Nephron progenitor cell (in vitro differentiated cells): ENCODE results near the gene CMTR1.

Experiments
- DNase-seq: peaks from one replicate; pipeline ENCODE4 v3.0.0; 2021
- H3K27ac Mint-ChIP-seq: 2 replicates; pipeline ENCODE4 v1.8.0; 2021; ENCODE audit warnings: mild to moderate bottlenecking, moderate library complexity, mixed read lengths
- H3K27me3 Mint-ChIP-seq: 2 replicates; pipeline ENCODE4 v1.8.0; 2021; ENCODE audit warnings: mild to moderate bottlenecking, low read depth, mixed read lengths; ENCODE audit not compliant: poor library complexity
- H3K36me3 Mint-ChIP-seq: 2 replicates; pipeline ENCODE4 v1.8.0; 2021; ENCODE audit warnings: low read depth, mixed read lengths
- H3K4me1 Mint-ChIP-seq: 2 replicates; pipeline ENCODE4 v1.8.0; 2021; ENCODE audit warnings: mixed read lengths
- H3K4me3 Mint-ChIP-seq: 2 replicates; pipeline ENCODE4 v1.8.0; 2021; ENCODE audit warnings: mild to moderate bottlenecking, moderate library complexity, mixed read lengths
- H3K9me3 Mint-ChIP-seq: 2 replicates; pipeline ENCODE4 v1.8.0; 2021; ENCODE audit warnings: mild to moderate bottlenecking, moderate library complexity, mixed read lengths
- CTCF ChIP-seq: fragments of 200-600 bp; sonication (generic); IDR thresholded peaks from 2 replicates; pipeline ENCODE4 v1.5.0; 2021; ENCODE audit warnings: antibody characterized with exemption

CMTR1 gene

GRCh38 chr6:37460805-37461204, 27.8 kb downstream of the CMTR1 start:
- Mint-ChIP-seq H3K36me3 (peaks cover 80% of the 10 kb centered on the region), H3K4me1 (no peaks in the 10 kb centered on the region), H3K27ac (no peak overlapping the region), H3K4me3 (no peak overlapping the region), H3K9me3 (peaks cover 11% of the 10 kb centered on the region), H3K27me3 (peaks cover 5% of the 10 kb centered on the region)
- DNase-seq = no peak
- no peak for TF ChIP-seq CTCF

- Mint-ChIP-seq H3K36me3 (peaks cover 87% of the 10 kb centered on the region), H3K4me1 (no peaks in the 10 kb centered on the region), H3K27ac (no peak overlapping the region), H3K9me3 (peaks cover 29% of the 10 kb centered on the region), H3K4me3 (no peak overlapping the region), H3K27me3 (peaks cover 5% of the 10 kb centered on the region)
- no peak for DNase-seq
- TF ChIP-seq CTCF = no peak
Measured at GRCh38 chr6:37463110-37463509, 30.1 kb downstream of the CMTR1 start.

GRCh38 chr6:37467718-37468117, 34.7 kb downstream of the CMTR1 start:
- H3K27me3 Mint-ChIP-seq = no peaks in the 10 kb centered on the region
- peaks cover 50% of the 10 kb centered on the region for H3K9me3 Mint-ChIP-seq
- peaks cover 89% of the 10 kb centered on the region for H3K36me3 Mint-ChIP-seq
- no peak overlapping the region for H3K4me3 Mint-ChIP-seq
- H3K4me1 Mint-ChIP-seq = no peaks in the 10 kb centered on the region
- H3K27ac Mint-ChIP-seq = no peak overlapping the region
- no peak for DNase-seq
- no peak for TF ChIP-seq CTCF

DNA sequence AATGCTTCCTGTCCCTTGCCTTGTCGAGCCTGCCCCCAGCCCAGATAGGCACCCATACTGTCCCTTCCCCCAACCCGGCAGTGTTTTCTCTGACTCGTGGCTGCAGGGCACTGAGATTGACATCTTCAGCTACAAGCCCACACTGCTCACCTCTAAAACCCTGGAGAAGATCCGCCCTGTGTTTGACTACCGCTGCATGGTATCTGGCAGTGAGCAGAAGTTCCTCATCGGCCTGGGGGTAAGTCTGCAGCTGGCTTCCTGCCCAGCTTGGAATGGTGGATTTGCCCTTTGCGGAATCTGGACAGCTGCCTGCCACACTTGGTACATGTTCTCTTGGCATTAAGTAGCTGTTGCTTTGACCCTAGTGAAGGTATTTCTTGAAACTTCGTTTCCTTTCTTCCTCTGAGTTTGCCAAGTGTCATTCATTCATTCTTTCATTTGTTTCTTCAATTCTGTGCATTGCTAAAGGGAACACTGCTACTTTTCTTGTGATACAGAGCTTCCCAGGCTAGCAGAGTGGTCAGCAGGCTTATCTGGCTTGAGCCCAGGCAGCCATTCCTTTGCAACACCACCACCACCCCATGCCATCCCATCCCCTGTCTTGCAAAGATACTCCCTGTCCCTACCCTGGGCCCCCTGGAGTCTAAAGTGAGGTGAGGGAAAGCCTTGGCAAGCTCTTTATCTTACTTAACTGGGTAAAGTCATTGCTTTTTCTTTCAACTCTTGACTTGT, 40.5 kb downstream of the CMTR1 start:
- Mint-ChIP-seq H3K4me1 (peaks cover 19% of the 10 kb centered on the region), H3K27ac (no peak overlapping the region), H3K36me3 (peaks cover 84% of the 10 kb centered on the region), H3K9me3 (peaks cover 16% of the 10 kb centered on the region), H3K27me3 (peaks cover 27% of the 10 kb centered on the region), H3K4me3 (no peak overlapping the region)
- TF ChIP-seq CTCF = no peak
- no peak for DNase-seq

GRCh38 chr6:37474316-37474715, 41.3 kb downstream of the CMTR1 start:
- Mint-ChIP-seq H3K4me3 (no peak overlapping the region), H3K9me3 (peaks cover 12% of the 10 kb centered on the region), H3K27me3 (peaks cover 34% of the 10 kb centered on the region), H3K4me1 (peaks cover 19% of the 10 kb centered on the region), H3K27ac (no peak overlapping the region), H3K36me3 (peaks cover 86% of the 10 kb centered on the region)
- no peak for DNase-seq
- no peak for TF ChIP-seq CTCF

- no peak for TF ChIP-seq CTCF
- DNase-seq = no peak
- no peaks in the 10 kb centered on the region for H3K9me3 Mint-ChIP-seq
- H3K36me3 Mint-ChIP-seq = peaks cover 68% of the 10 kb centered on the region
- no peak overlapping the region for H3K4me3 Mint-ChIP-seq
- H3K27me3 Mint-ChIP-seq = peaks cover 50% of the 10 kb centered on the region
- no peak overlapping the region for H3K27ac Mint-ChIP-seq
- peaks cover 37% of the 10 kb centered on the region for H3K4me1 Mint-ChIP-seq
Measured at GRCh38 chr6:37477191-37477590, 44.2 kb downstream of the CMTR1 start.
